ENCODE results near the gene KLHL36.

The KLHL36 gene

DNA sequence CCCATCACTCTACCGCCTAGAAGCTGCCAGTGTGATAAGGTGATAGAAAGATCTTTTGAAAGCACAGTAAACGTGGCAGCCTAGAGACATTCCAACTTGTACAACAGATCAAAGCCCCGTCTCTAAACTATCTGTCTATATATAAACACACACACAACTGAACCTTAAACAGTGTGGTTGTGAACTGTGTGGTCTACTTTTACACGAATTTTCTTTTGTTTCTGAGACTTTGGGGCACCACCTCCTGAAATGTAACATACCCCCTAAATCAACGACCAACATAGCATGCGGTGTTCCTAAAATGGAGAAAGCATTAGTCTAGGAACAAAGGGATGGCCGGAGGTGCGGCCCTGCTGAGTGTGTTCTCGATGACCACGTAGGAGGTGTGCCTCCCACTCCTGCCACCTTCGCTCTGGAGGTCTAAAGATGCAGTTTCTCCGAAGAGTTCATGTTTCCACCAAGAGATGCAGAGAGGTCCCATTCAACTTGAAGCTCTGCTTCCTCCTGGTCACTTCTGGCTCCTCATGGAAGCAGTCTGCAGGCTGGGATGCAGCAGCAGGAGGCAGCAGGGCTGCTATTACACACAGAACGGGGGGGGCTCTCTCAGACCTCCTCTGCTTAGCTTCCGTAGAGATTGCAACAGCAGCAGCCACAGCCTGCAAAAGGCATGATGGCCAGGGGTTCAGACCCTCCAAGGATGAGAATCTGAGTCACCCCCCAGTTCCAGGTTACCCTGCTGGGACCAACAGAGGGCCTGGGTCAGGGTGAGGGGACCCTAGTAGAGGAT is 28.9 kb downstream of the KLHL36 start:
- TF ChIP-seq, protein P1, sequence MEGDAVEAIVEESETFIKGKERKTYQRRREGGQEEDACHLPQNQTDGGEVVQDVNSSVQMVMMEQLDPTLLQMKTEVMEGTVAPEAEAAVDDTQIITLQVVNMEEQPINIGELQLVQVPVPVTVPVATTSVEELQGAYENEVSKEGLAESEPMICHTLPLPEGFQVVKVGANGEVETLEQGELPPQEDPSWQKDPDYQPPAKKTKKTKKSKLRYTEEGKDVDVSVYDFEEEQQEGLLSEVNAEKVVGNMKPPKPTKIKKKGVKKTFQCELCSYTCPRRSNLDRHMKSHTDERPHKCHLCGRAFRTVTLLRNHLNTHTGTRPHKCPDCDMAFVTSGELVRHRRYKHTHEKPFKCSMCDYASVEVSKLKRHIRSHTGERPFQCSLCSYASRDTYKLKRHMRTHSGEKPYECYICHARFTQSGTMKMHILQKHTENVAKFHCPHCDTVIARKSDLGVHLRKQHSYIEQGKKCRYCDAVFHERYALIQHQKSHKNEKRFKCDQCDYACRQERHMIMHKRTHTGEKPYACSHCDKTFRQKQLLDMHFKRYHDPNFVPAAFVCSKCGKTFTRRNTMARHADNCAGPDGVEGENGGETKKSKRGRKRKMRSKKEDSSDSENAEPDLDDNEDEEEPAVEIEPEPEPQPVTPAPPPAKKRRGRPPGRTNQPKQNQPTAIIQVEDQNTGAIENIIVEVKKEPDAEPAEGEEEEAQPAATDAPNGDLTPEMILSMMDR (IDR thresholded peaks at IDR 0.05; ENCODE audit: control insufficient read depth, extremely low read depth, insufficient read depth), result no peak
- no peak overlapping the region for H3K4me3 ChIP-seq (ENCODE audit: low read depth, low read length)
- DNase-seq (ENCODE audit: low read depth), result no peak

DNA sequence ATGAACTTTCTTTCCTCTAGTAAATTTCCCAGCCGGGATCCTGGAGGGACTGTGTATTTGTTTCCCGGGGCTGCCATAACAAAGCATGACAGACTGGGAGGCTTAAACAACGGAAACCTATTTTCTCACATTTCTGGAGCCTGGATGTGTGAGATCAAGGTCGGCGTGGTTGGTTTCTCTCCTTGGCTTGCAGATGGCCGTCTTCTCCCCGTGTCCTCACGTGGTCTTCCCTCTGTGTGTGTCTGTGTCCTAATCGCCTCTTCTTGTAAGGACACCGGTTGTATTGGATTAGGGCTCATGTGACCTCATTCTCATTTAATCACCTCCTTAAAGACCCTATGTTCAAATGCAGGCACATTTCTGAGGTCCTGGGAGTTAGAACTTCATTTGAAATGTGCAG is 29.5 kb downstream of the KLHL36 start:
- H3K4me3 ChIP-seq (ENCODE audit: low read depth, low read length), result no peak overlapping the region
- DNase-seq (ENCODE audit: low read depth), result no peak
- TF ChIP-seq, protein P1 (IDR thresholded peaks at IDR 0.05; ENCODE audit: control insufficient read depth, extremely low read depth, insufficient read depth), result no peak

DNA sequence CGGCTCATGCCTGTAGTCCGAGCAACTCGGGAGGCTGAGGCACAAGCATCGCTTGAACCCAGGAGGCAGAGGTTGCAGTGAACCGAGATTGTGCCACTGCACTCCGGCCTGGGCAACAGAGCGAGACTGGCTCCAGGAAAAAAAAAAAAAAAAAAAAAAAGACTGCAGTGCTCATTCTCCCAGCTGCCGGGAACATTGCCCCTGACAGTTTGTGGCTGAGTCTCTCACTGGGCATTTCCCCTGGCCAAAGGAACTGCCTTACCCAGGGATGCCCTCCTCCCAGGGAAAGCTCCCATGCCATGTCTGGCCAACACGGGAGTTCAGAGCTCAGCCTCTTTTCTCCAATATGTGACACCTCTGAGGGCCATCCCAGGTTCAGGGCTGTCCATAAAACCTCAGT is 30.2 kb downstream of the KLHL36 start:
- H3K4me3 ChIP-seq (ENCODE audit: low read depth, low read length), result no peak overlapping the region
- TF ChIP-seq, protein P1 (IDR thresholded peaks at IDR 0.05; ENCODE audit: control insufficient read depth, extremely low read depth, insufficient read depth), result no peak
- DNase-seq (ENCODE audit: low read depth), result no peak

DNA sequence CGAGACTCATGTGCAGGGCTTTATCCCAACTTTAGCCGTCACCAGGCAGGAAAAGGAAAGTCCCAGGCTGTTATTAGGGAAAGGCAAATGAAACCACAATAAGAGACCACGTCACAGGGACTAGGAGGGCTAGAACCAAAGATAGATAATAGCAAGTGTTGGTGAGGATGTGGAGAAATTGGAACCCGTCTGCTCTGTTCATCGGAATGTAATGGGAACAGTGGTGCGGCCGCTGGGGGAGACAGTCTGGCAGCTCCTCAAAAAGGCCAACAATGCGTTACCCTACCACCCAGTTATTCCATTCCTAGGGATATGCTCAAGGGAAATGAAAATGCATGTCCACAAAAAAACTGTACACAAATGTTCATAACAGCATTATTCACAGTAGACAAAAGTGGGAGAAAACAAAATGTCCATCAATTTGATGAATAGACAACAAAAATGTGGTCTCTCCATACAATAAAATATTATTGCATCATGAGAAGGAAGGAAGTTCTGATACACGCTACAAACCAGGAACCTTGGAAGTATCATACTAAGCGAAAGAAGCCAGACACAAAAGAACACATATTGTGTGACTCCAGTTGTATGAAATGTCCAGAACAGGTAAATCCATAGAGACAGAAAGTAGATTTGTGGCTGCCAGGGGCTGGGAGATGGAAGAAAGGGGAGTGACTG is 32.0 kb downstream of the KLHL36 start:
- DNase-seq (ENCODE audit: low read depth), result no peak
- no peak overlapping the region for H3K4me3 ChIP-seq (ENCODE audit: low read depth, low read length)
- TF ChIP-seq, protein P1 (IDR thresholded peaks at IDR 0.05; ENCODE audit: control insufficient read depth, extremely low read depth, insufficient read depth), result no peak

DNA sequence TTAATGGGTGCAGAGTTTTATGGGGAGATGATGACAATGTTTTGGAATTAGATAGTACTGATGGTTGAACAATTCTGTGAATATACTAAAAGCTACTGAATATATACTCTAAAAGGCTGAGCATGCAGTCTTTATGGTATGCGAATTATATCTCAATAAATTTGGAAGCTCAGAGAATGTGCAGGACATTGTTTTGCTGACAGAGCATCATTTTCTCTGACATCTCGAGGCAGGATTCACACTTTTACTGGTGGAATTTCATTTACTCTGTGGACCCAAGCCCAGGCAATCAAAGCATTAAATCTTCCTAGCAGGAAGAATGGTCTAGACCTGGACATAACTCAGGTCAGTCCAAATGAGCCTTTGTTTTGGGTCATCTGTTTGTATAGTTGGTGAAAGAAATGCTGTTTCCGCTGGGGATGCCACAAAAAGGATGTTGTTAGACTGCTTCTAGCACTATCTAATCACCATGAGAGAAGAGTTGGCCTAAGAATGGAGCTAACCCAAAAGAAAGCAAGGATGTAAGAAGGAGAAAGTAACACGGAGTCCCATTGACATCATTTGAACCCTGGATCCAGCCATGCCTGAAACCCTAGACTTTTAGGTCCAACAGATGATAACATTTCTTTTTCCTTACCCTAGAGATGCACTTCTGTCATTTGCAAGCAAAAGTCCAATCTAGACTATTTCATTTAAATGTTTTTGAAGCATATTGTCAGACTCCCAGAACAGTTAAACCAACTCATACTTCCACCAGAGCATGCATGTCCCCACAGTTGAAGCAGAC is 32.7 kb downstream of the KLHL36 start:
- TF ChIP-seq, protein P1 (IDR thresholded peaks at IDR 0.05; ENCODE audit: control insufficient read depth, extremely low read depth, insufficient read depth), result no peak
- no peak for DNase-seq (ENCODE audit: low read depth)
- no peak overlapping the region for H3K4me3 ChIP-seq (ENCODE audit: low read depth, low read length)

DNA sequence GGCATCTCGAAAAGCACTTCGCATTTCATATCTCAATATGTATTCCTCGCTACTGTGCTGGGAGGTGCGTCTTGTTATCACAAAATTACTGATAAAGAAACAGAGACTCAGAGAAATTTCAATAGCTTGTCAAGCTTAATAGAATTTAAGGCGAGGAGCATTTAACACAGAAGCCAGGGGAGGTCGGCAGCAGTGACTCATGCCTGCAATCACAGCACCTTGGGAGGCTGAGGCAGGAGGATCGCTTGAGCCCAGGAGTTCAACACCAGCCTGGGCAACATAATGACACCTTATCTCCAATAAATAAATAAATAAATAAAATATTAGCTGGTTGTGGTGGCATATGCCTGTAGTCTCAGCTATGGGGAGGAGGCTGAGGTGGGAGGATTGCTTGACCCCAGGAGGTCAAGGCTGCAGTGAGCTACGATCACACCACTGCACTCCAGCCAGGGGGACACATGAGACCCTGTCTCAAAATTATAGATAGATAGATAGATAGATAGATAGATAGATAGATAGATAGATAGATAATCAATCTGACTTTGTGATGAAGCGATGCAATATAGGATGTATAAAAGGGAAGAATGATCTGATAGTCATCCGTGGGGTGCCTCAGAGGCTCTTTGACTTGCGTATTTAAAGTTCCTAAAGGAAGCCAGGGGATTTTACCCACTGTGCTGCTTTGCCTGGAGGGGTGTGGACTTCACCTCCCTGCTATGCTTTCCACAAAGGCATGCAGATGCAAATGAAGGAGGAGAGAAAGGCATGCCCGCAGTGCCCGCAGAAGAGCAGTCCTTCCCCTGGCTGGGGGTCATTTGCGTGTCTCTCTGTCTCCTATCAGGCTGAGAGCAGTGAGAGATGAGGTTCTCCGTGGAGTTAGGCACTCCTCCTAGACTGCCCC is 35.6 kb downstream of the KLHL36 start:
- H3K4me3 ChIP-seq (ENCODE audit: low read depth, low read length), result no peak overlapping the region
- TF ChIP-seq, protein P1 (IDR thresholded peaks at IDR 0.05; ENCODE audit: control insufficient read depth, extremely low read depth, insufficient read depth), result no peak
- no peak for DNase-seq (ENCODE audit: low read depth)
